Neural cell (in vitro differentiated cells): Measurements from ENCODE around the gene PRELP. TPM values are rescaled to one million over a fixed set of nuclear protein-coding genes. Genes with fewer than 3 reads are reported as not detected.

ENCODE experiments used
- H2AFZ ChIP-seq: fragments of 200-600, 300-800 bp; sonication (generic), shearing (Covaris generic); 2 replicates; pipeline ENCODE4 v1.6.0; 2014; ENCODE audit warnings: low read depth, mild to moderate bottlenecking, antibody characterized with exemption, low read length, moderate library complexity
- H3F3A ChIP-seq: fragments of 200-600 bp; shearing (Covaris generic); 2 replicates; pipeline ENCODE4 v1.6.1; 2016; ENCODE audit warnings: mild to moderate bottlenecking, moderate library complexity, mixed read lengths, antibody characterized with exemption, low read length; ENCODE audit not compliant: insufficient read depth, poor library complexity, severe bottlenecking
- H3K27ac ChIP-seq: fragments of 200-600, 300-800 bp; sonication (generic), shearing (Covaris generic); 2 replicates; pipeline ENCODE4 v1.5.1; 2014; ENCODE audit warnings: mild to moderate bottlenecking, low read length, moderate library complexity
- H3K27me3 ChIP-seq: fragments of 300-800, 200-600 bp; sonication (generic), shearing (Covaris generic); 2 replicates; pipeline ENCODE4 v1.6.0; 2014; ENCODE audit warnings: mild to moderate bottlenecking, low read depth, low read length, moderate library complexity; ENCODE audit not compliant: insufficient read depth
- H3K36me3 ChIP-seq: fragments of 300-800, 200-600 bp; sonication (generic), shearing (Covaris generic); 2 replicates; pipeline ENCODE4 v1.5.1; 2014; ENCODE audit warnings: mild to moderate bottlenecking, antibody characterized with exemption, low read length, moderate library complexity; ENCODE audit not compliant: insufficient read depth
- H3K4me2 ChIP-seq: fragments of 300-800, 200-600 bp; sonication (generic), shearing (Covaris generic); 2 replicates; pipeline ENCODE4 v1.6.0; 2014; ENCODE audit warnings: mild to moderate bottlenecking, low read length
- H3K4me3 ChIP-seq: fragments of 300-800, 200-600 bp; sonication (generic), shearing (Covaris generic); 2 replicates; pipeline ENCODE4 v1.5.1; 2014; ENCODE audit warnings: mild to moderate bottlenecking, low read length, moderate library complexity
- H3K79me2 ChIP-seq: fragments of 200-600 bp; shearing (Covaris generic); replicated peaks from 2 replicates; pipeline ENCODE4 v1.6.0; 2014; ENCODE audit warnings: mild to moderate bottlenecking, low read length, moderate library complexity; ENCODE audit not compliant: insufficient read depth
- H3K9ac ChIP-seq: fragments of 300-800, 200-600 bp; sonication (generic), shearing (Covaris generic); 2 replicates; pipeline ENCODE4 v1.6.1; 2016; ENCODE audit warnings: mild to moderate bottlenecking, low read length, mixed read lengths
- H3K9me2 ChIP-seq: fragments of 200-600 bp; shearing (Covaris generic); 2 replicates; pipeline ENCODE4 v1.6.1; 2016; ENCODE audit warnings: mild to moderate bottlenecking, low read length, mixed read lengths; ENCODE audit not compliant: insufficient read depth
- H3K9me3 ChIP-seq: fragments of 200-600, 300-800 bp; sonication (generic), shearing (Covaris generic); 2 replicates; pipeline ENCODE4 v1.6.1; 2016; ENCODE audit warnings: mild to moderate bottlenecking, mixed run types, low read length, moderate library complexity, mixed read lengths
- H4K20me1 ChIP-seq: fragments of 200-600 bp; shearing (Covaris generic); 2 replicates; pipeline ENCODE4 v1.6.1; 2016; ENCODE audit warnings: mild to moderate bottlenecking, mixed run types; ENCODE audit not compliant: insufficient read depth
- CTCF ChIP-seq: fragments of 450-650 bp; IDR thresholded peaks from 2 replicates; pipeline ENCODE4 v1.5.1; 2014; ENCODE audit warnings: antibody characterized with exemption, mild to moderate bottlenecking, moderate library complexity; ENCODE audit not compliant: poor library complexity, severe bottlenecking
- EP300 ChIP-seq: fragments of 450-650 bp; conservative IDR thresholded peaks from 2 replicates; pipeline ENCODE4 v1.6.1; 2014; ENCODE audit warnings: antibody characterized with exemption, mild to moderate bottlenecking, moderate library complexity; ENCODE audit not compliant: poor library complexity, severe bottlenecking
- EZH2 ChIP-seq: fragments of 200-600, 300-800 bp; shearing (Covaris generic), sonication (generic); IDR thresholded peaks from 2 replicates; pipeline ENCODE4 v1.6.1; 2014; ENCODE audit warnings: antibody characterized with exemption, low read length, borderline replicate concordance, mild to moderate bottlenecking; ENCODE audit not compliant: insufficient read depth, poor library complexity, severe bottlenecking
- MXI1 ChIP-seq: fragments of 450-650 bp; conservative IDR thresholded peaks from 2 replicates; pipeline ENCODE4 v1.6.1; 2014; ENCODE audit warnings: antibody characterized with exemption, mild to moderate bottlenecking; ENCODE audit not compliant: poor library complexity, severe bottlenecking
- POLR2AphosphoS5 ChIP-seq: IDR thresholded peaks from 2 replicates; pipeline ENCODE4 v1.6.1; 2012
- RAD21 ChIP-seq: fragments of 450-650 bp; conservative IDR thresholded peaks from 2 replicates; pipeline ENCODE4 v1.6.1; 2014; ENCODE audit warnings: antibody characterized with exemption, mild to moderate bottlenecking, moderate library complexity
- REST ChIP-seq: IDR thresholded peaks from 2 replicates; pipeline ENCODE4 v1.6.1; 2012; ENCODE audit warnings: borderline replicate concordance
- SMC3 ChIP-seq: fragments of 450-650 bp; conservative IDR thresholded peaks from 2 replicates; pipeline ENCODE4 v1.6.1; 2014; ENCODE audit warnings: antibody characterized with exemption, mild to moderate bottlenecking, moderate library complexity; ENCODE audit not compliant: poor library complexity
- TAF1 ChIP-seq: IDR thresholded peaks from 2 replicates; pipeline ENCODE4 v1.6.1; 2012; ENCODE audit warnings: low read depth
- polyA plus RNA-seq: library from polyadenylated mRNA; depleted of rRNA; stranded (reverse); fragments of >200 nt; gene quantifications from 2 replicates; pipeline ENCODE4 v1.2.3, GENCODE V29; 2014

The PRELP gene
- polyA plus RNA-seq, 1 donor from 2014 or later: not detected

GRCh38 chr1:203473281-203473680 is 2.3 kb upstream of the PRELP start:
- Histone ChIP-seq H3K27me3 (no peaks in the 10 kb centered on the region), H3K4me2 (no peak overlapping the region), H3F3A (no peaks in the 10 kb centered on the region), H3K9ac (no peak overlapping the region), H3K9me3 (no peaks in the 10 kb centered on the region), H3K27ac (no peak overlapping the region), H3K4me3 (no peak overlapping the region), H3K79me2 (no peaks in the 10 kb centered on the region), H3K9me2 (no peaks in the 10 kb centered on the region), H4K20me1 (no peaks in the 10 kb centered on the region), H2AFZ (no peak overlapping the region), H3K36me3 (no peaks in the 10 kb centered on the region)
- TF ChIP-seq REST (no peak), EP300 (no peak), EZH2 (no peak), TAF1 (no peak), RAD21 (no peak), CTCF (no peak), MXI1 (no peak), POLR2AphosphoS5 (no peak), SMC3 (no peak)

- no peak overlapping the region for H3K9ac ChIP-seq
Measured at GRCh38 chr1:203473781-203474305, 1.8 kb upstream of the PRELP start.

More at GRCh38 chr1:203473781-203474305, 1.8 kb upstream of the PRELP start:
- no peaks in the 10 kb centered on the region for H3K36me3 ChIP-seq
- no peak overlapping the region for H2AFZ ChIP-seq
- H3K4me2 ChIP-seq: no peak overlapping the region
- no peak overlapping the region for H3K4me3 ChIP-seq
- H3K27ac ChIP-seq: no peak overlapping the region
- no peaks in the 10 kb centered on the region for H3F3A ChIP-seq
- no peaks in the 10 kb centered on the region for H3K9me2 ChIP-seq
- no peaks in the 10 kb centered on the region for H3K79me2 ChIP-seq
- H4K20me1 ChIP-seq: no peaks in the 10 kb centered on the region
- TF ChIP-seq MXI1 (no peak), POLR2AphosphoS5 (no peak)
- no peaks in the 10 kb centered on the region for H3K27me3 ChIP-seq
- no peaks in the 10 kb centered on the region for H3K9me3 ChIP-seq
